Activated naive CD4-positive, alpha-beta T cell treated with anti-CD3 and anti-CD28 coated beads, Interleukin-2, amount 10 ng/mL, durations not matched to agents 7 days and 5 days (primary cell): ENCODE results near the gene DDX10.

ENCODE experiments used
- CTCF ChIA-PET: fragments of 350-600 bp; sonication (Branson Sonifier 250); formaldehyde crosslinking; loops from one replicate; lab custom pipeline; 2021; ENCODE audit warnings: antibody characterized with exemption; lab: Charles Lee
- DNase-seq: peaks from one replicate; pipeline ENCODE4 v3.0.0-alpha.2; 2020
- H3K27ac Mint-ChIP-seq: one replicate; pipeline ENCODE4 v1.8.0; 2021; ENCODE audit warnings: mild to moderate bottlenecking, moderate library complexity, mixed read lengths
- H3K27me3 Mint-ChIP-seq: one replicate; pipeline ENCODE4 v1.8.0; 2021; ENCODE audit warnings: mild to moderate bottlenecking, mixed read lengths
- H3K36me3 Mint-ChIP-seq: one replicate; pipeline ENCODE4 v1.8.0; 2021; ENCODE audit warnings: mixed read lengths
- H3K4me1 Mint-ChIP-seq: one replicate; pipeline ENCODE4 v1.8.0; 2021; ENCODE audit warnings: mixed read lengths
- H3K4me3 Mint-ChIP-seq: one replicate; pipeline ENCODE4 v1.8.0; 2021; ENCODE audit warnings: mild to moderate bottlenecking, moderate library complexity, mixed read lengths
- H3K9me3 Mint-ChIP-seq: one replicate; pipeline ENCODE4 v1.8.0; 2021; ENCODE audit warnings: mixed read lengths

Gene DDX10

GRCh38 chr11:108664730-108665525 is at the start of gene DDX10:
TSS of gene DDX10 (plus strand) at chr11:108665069. CDS start at chr11:108665154, 85 bp downstream.
- peak; percentile 99 for DNase-seq
- Mint-ChIP-seq H3K27me3 (peaks cover 7% of the 10 kb centered on the region), H3K4me3 (peak within 1 kb of the TSS; percentile 99), H3K4me1 (peaks cover 37% of the 10 kb centered on the region), H3K36me3 (peaks cover 11% of the 10 kb centered on the region), H3K9me3 (no peaks in the 10 kb centered on the region), H3K27ac (peak within 1 kb of the TSS; percentile 91)
- CTCF ChIA-PET = interaction anchor here (1.0 to 1.4 kb wide), 2 partner anchors 9 to 547 kb away, joined by 3 to 4 read pairs; no protein-coding TSS in a partner anchor

GRCh38 chr11:108616549-108616948 is 48.3 kb upstream of the DDX10 start:
- H3K27me3 Mint-ChIP-seq = peaks cover 7% of the 10 kb centered on the region
- no peak for DNase-seq
- no peak overlapping the region for H3K4me3 Mint-ChIP-seq
- H3K36me3 Mint-ChIP-seq = no peaks in the 10 kb centered on the region
- CTCF ChIA-PET = interaction anchor here (0.7 kb wide), 1 partner anchor 674 kb away, joined by 3 read pairs; no protein-coding TSS in a partner anchor
- peaks cover 1% of the 10 kb centered on the region for H3K4me1 Mint-ChIP-seq
- H3K9me3 Mint-ChIP-seq = no peaks in the 10 kb centered on the region
- no peak overlapping the region for H3K27ac Mint-ChIP-seq

- H3K9me3 Mint-ChIP-seq = no peaks in the 10 kb centered on the region
- H3K27me3 Mint-ChIP-seq = peaks cover 7% of the 10 kb centered on the region
- peaks cover 3% of the 10 kb centered on the region for H3K4me1 Mint-ChIP-seq
- no peak overlapping the region for H3K4me3 Mint-ChIP-seq
- H3K36me3 Mint-ChIP-seq = no peaks in the 10 kb centered on the region
- no peak overlapping the region for H3K27ac Mint-ChIP-seq
- no peak for DNase-seq
- CTCF ChIA-PET = interaction anchor here (0.7 kb wide), 1 partner anchor 674 kb away, joined by 3 read pairs; no protein-coding TSS in a partner anchor
Measured at GRCh38 chr11:108617055-108617454, 47.8 kb upstream of the DDX10 start.

GRCh38 chr11:108618529-108618928 is 46.3 kb upstream of the DDX10 start:
- Mint-ChIP-seq H3K4me3 (no peak overlapping the region), H3K27me3 (peaks cover 7% of the 10 kb centered on the region), H3K9me3 (no peaks in the 10 kb centered on the region), H3K36me3 (no peaks in the 10 kb centered on the region), H3K4me1 (peaks cover 3% of the 10 kb centered on the region), H3K27ac (no peak overlapping the region)
- CTCF ChIA-PET = no interaction called here
- DNase-seq = no peak

- H3K27ac Mint-ChIP-seq = no peak overlapping the region
- CTCF ChIA-PET = no interaction called here
- H3K9me3 Mint-ChIP-seq = no peaks in the 10 kb centered on the region
- no peak overlapping the region for H3K4me3 Mint-ChIP-seq
- H3K27me3 Mint-ChIP-seq = peaks cover 10% of the 10 kb centered on the region
- H3K4me1 Mint-ChIP-seq = peaks cover 7% of the 10 kb centered on the region
- no peak for DNase-seq
- H3K36me3 Mint-ChIP-seq = no peaks in the 10 kb centered on the region
Measured at GRCh38 chr11:108620958-108621772, 43.7 kb upstream of the DDX10 start.

- H3K9me3 Mint-ChIP-seq = no peaks in the 10 kb centered on the region
- H3K36me3 Mint-ChIP-seq = no peaks in the 10 kb centered on the region
- peaks cover 9% of the 10 kb centered on the region for H3K27me3 Mint-ChIP-seq
- no peak overlapping the region for H3K27ac Mint-ChIP-seq
- CTCF ChIA-PET = no interaction called here
- H3K4me3 Mint-ChIP-seq = no peak overlapping the region
- H3K4me1 Mint-ChIP-seq = peaks cover 7% of the 10 kb centered on the region
- no peak for DNase-seq
Measured at GRCh38 chr11:108622341-108622740, 42.5 kb upstream of the DDX10 start.

- DNase-seq = no peak
- Mint-ChIP-seq H3K4me1 (peaks cover 7% of the 10 kb centered on the region), H3K9me3 (no peaks in the 10 kb centered on the region), H3K36me3 (no peaks in the 10 kb centered on the region), H3K27ac (no peak overlapping the region), H3K4me3 (no peak overlapping the region), H3K27me3 (peaks cover 8% of the 10 kb centered on the region)
- CTCF ChIA-PET = no interaction called here
Measured at GRCh38 chr11:108624196-108624925, 40.5 kb upstream of the DDX10 start.

- no peak overlapping the region for H3K4me3 Mint-ChIP-seq
- no peaks in the 10 kb centered on the region for H3K9me3 Mint-ChIP-seq
- CTCF ChIA-PET = interaction anchor here (0.6 kb wide), 1 partner anchor 262 kb away, joined by 3 read pairs; no protein-coding TSS in a partner anchor
Measured at GRCh38 chr11:108628326-108628725, 36.5 kb upstream of the DDX10 start.

GRCh38 chr11:108628812-108629211 is 36.1 kb upstream of the DDX10 start:
- Mint-ChIP-seq H3K36me3 (no peaks in the 10 kb centered on the region), H3K27ac (no peak overlapping the region), H3K4me3 (no peak overlapping the region), H3K4me1 (peaks cover 4% of the 10 kb centered on the region), H3K27me3 (peaks cover 21% of the 10 kb centered on the region), H3K9me3 (no peaks in the 10 kb centered on the region)
- no peak for DNase-seq
- CTCF ChIA-PET = no interaction called here

More at GRCh38 chr11:108628326-108628725, 36.5 kb upstream of the DDX10 start:
- Mint-ChIP-seq H3K27me3 (peaks cover 21% of the 10 kb centered on the region), H3K27ac (no peak overlapping the region), H3K4me1 (peaks cover 4% of the 10 kb centered on the region), H3K36me3 (no peaks in the 10 kb centered on the region)
- no peak for DNase-seq

GRCh38 chr11:108629274-108629673 is 35.6 kb upstream of the DDX10 start:
- H3K27ac Mint-ChIP-seq = no peak overlapping the region
- no peaks in the 10 kb centered on the region for H3K9me3 Mint-ChIP-seq
- H3K27me3 Mint-ChIP-seq = peaks cover 21% of the 10 kb centered on the region
- no peak for DNase-seq
- H3K4me3 Mint-ChIP-seq = no peak overlapping the region
- H3K4me1 Mint-ChIP-seq = peaks cover 4% of the 10 kb centered on the region
- no peaks in the 10 kb centered on the region for H3K36me3 Mint-ChIP-seq
- CTCF ChIA-PET = no interaction called here

GRCh38 chr11:108632041-108632704 is 32.7 kb upstream of the DDX10 start:
- H3K9me3 Mint-ChIP-seq = no peaks in the 10 kb centered on the region
- H3K27ac Mint-ChIP-seq = no peak overlapping the region
- CTCF ChIA-PET = no interaction called here
- no peak overlapping the region for H3K4me3 Mint-ChIP-seq
- no peaks in the 10 kb centered on the region for H3K36me3 Mint-ChIP-seq
- peaks cover 15% of the 10 kb centered on the region for H3K27me3 Mint-ChIP-seq
- DNase-seq = no peak
- H3K4me1 Mint-ChIP-seq = no peaks in the 10 kb centered on the region

- peaks cover 12% of the 10 kb centered on the region for H3K27me3 Mint-ChIP-seq
- CTCF ChIA-PET = no interaction called here
- no peak overlapping the region for H3K27ac Mint-ChIP-seq
- H3K36me3 Mint-ChIP-seq = no peaks in the 10 kb centered on the region
- no peak for DNase-seq
- no peak overlapping the region for H3K4me3 Mint-ChIP-seq
- no peaks in the 10 kb centered on the region for H3K9me3 Mint-ChIP-seq
- H3K4me1 Mint-ChIP-seq = no peaks in the 10 kb centered on the region
Measured at GRCh38 chr11:108635106-108635505, 29.8 kb upstream of the DDX10 start.

- CTCF ChIA-PET = no interaction called here
- Mint-ChIP-seq H3K27ac (no peak overlapping the region), H3K4me1 (no peaks in the 10 kb centered on the region), H3K27me3 (peaks cover 12% of the 10 kb centered on the region), H3K36me3 (no peaks in the 10 kb centered on the region), H3K4me3 (no peak overlapping the region), H3K9me3 (no peaks in the 10 kb centered on the region)
- DNase-seq = no peak
Measured at GRCh38 chr11:108636222-108636621, 28.6 kb upstream of the DDX10 start.
